ENCODE results near the gene SLC6A7.

Gene SLC6A7

GRCh38 chr5:150186137-150186536, 3.7 kb upstream of the SLC6A7 start:
- Histone ChIP-seq H3K79me1 (replicated peaks; ENCODE audit: low read length, poor library complexity, severe bottlenecking) (no peaks in the 10 kb centered on the region), H3K4ac (ENCODE audit: low read depth in 1 of 2, low read length in 2 of 2) (no peak overlapping the region), H2BK15ac (ENCODE audit: low read depth, poor library complexity, severe bottlenecking) (no peak overlapping the region), H2BK12ac (ENCODE audit: low read length in 2 of 2) (no peak overlapping the region), H3K4me2 (ENCODE audit: low read length, poor library complexity, severe bottlenecking) (no peak overlapping the region), H3K4me1 (ENCODE audit: control insufficient read depth, insufficient read depth, low read depth, low read length) (peaks cover 11% of the 10 kb centered on the region), H3K23ac (ENCODE audit: low read length in 2 of 2) (no peak overlapping the region), H3K4me3 (ENCODE audit: insufficient read depth in 1 of 2, low read depth in 1 of 2, low read length in 2 of 2) (no peak overlapping the region), H3K27me3 (ENCODE audit: control insufficient read depth in 1 of 2, insufficient read depth in 1 of 2, low read length in 2 of 2) (peaks cover 32 to 42% of the 10 kb centered on the region in 2 experiments), H2BK120ac (ENCODE audit: low read depth, low read length) (no peak overlapping the region), H4K8ac (ENCODE audit: low read length) (no peak overlapping the region), H3K18ac (ENCODE audit: low read depth in 1 of 2, low read length in 2 of 2) (no peak overlapping the region), H3K9me3 (ENCODE audit: control insufficient read depth, low read length) (no peaks in the 10 kb centered on the region), H3K36me3 (ENCODE audit: control insufficient read depth in 1 of 2, insufficient read depth in 2 of 2, low read depth in 1 of 2, low read length in 2 of 2) (no peaks in the 10 kb centered on the region), H2AFZ (ENCODE audit: low read depth, low read length) (no peak overlapping the region), H4K91ac (ENCODE audit: low read length) (no peak overlapping the region), H2AK5ac (ENCODE audit: low read length, severe bottlenecking) (no peak overlapping the region), H2BK5ac (ENCODE audit: low read depth, low read length, poor library complexity, severe bottlenecking) (no peak overlapping the region), H3K9ac (ENCODE audit: low read length) (no peak overlapping the region), H3K27ac (ENCODE audit: low read length, poor library complexity, severe bottlenecking) (no peak overlapping the region), H3K14ac (ENCODE audit: low read length in 2 of 2) (no peak overlapping the region)
- 83% methylated on average over 8 of the region's 8 CpGs for WGBS
- DNase-seq = no peak

DNA sequence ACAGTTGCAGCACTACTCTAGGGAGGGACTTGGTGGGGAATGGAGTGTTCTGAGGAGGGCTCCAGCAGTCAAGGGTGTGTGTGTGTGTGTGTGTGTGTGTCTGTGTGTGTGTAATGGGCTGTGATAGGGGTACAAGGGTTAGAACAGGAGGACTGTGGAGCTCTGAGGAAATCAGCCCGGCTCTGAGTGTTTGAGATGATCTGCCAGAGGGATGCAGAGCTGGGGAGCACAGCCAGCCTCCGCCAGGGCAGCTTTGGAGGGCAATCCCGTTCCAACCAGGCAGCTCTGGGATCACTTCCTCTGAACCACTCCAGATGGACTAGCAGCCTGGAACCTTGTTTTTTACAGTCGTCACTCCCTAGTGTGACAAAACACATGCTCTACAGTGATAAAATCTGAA, 3.0 kb upstream of the SLC6A7 start:
- H3K4me1 ChIP-seq (ENCODE audit: control insufficient read depth, insufficient read depth, low read depth, low read length) = peaks cover 11% of the 10 kb centered on the region
- H3K4ac ChIP-seq (ENCODE audit: low read depth in 1 of 2, low read length in 2 of 2) = no peak overlapping the region
- H3K79me1 ChIP-seq (replicated peaks; ENCODE audit: low read length, poor library complexity, severe bottlenecking) = no peaks in the 10 kb centered on the region
- H2BK5ac ChIP-seq (ENCODE audit: low read depth, low read length, poor library complexity, severe bottlenecking) = no peak overlapping the region
- no peak overlapping the region for H2BK15ac ChIP-seq (ENCODE audit: low read depth, poor library complexity, severe bottlenecking)
- H3K36me3 ChIP-seq (ENCODE audit: control insufficient read depth in 1 of 2, insufficient read depth in 2 of 2, low read depth in 1 of 2, low read length in 2 of 2) = no peaks in the 10 kb centered on the region
- no peak overlapping the region for H3K4me3 ChIP-seq (ENCODE audit: insufficient read depth in 1 of 2, low read depth in 1 of 2, low read length in 2 of 2)
- H2BK12ac ChIP-seq (ENCODE audit: low read length in 2 of 2) = no peak overlapping the region
- H3K18ac ChIP-seq (ENCODE audit: low read depth in 1 of 2, low read length in 2 of 2) = no peak overlapping the region
- no peak overlapping the region for H3K23ac ChIP-seq (ENCODE audit: low read length in 2 of 2)
- 63% methylated on average over 3 of the region's 4 CpGs for WGBS
- no peak for DNase-seq
- no peak overlapping the region for H3K4me2 ChIP-seq (ENCODE audit: low read length, poor library complexity, severe bottlenecking)
- no peak overlapping the region for H4K8ac ChIP-seq (ENCODE audit: low read length)
- no peak overlapping the region for H3K14ac ChIP-seq (ENCODE audit: low read length in 2 of 2)
- no peak overlapping the region for H2BK120ac ChIP-seq (ENCODE audit: low read depth, low read length)
- no peak overlapping the region for H2AFZ ChIP-seq (ENCODE audit: low read depth, low read length)
- H2AK5ac ChIP-seq (ENCODE audit: low read length, severe bottlenecking) = no peak overlapping the region
- H3K9me3 ChIP-seq (ENCODE audit: control insufficient read depth, low read length) = no peaks in the 10 kb centered on the region
- H3K27ac ChIP-seq (ENCODE audit: low read length, poor library complexity, severe bottlenecking) = no peak overlapping the region
- no peak overlapping the region for H3K9ac ChIP-seq (ENCODE audit: low read length)
- H3K27me3 ChIP-seq (ENCODE audit: control insufficient read depth in 1 of 2, insufficient read depth in 1 of 2, low read length in 2 of 2) = peaks cover 38 to 47% of the 10 kb centered on the region in 2 experiments
- no peak overlapping the region for H4K91ac ChIP-seq (ENCODE audit: low read length)

- no peaks in the 10 kb centered on the region for H3K79me1 ChIP-seq (replicated peaks; ENCODE audit: low read length, poor library complexity, severe bottlenecking)
- H2BK12ac ChIP-seq (ENCODE audit: low read length in 2 of 2) = no peak overlapping the region
- H2BK5ac ChIP-seq (ENCODE audit: low read depth, low read length, poor library complexity, severe bottlenecking) = no peak overlapping the region
- no peak overlapping the region for H2AFZ ChIP-seq (ENCODE audit: low read depth, low read length)
- no peak overlapping the region for H4K8ac ChIP-seq (ENCODE audit: low read length)
- no peak overlapping the region for H3K4me2 ChIP-seq (ENCODE audit: low read length, poor library complexity, severe bottlenecking)
- DNase-seq = no peak
- H3K9ac ChIP-seq (ENCODE audit: low read length) = no peak overlapping the region
- no peak overlapping the region for H3K18ac ChIP-seq (ENCODE audit: low read depth in 1 of 2, low read length in 2 of 2)
- no peak overlapping the region for H2AK5ac ChIP-seq (ENCODE audit: low read length, severe bottlenecking)
- H3K23ac ChIP-seq (ENCODE audit: low read length in 2 of 2) = no peak overlapping the region
- 78% methylated on average over 3 of the region's 3 CpGs for WGBS
- no peak overlapping the region for H3K14ac ChIP-seq (ENCODE audit: low read length in 2 of 2)
- H2BK15ac ChIP-seq (ENCODE audit: low read depth, poor library complexity, severe bottlenecking) = no peak overlapping the region
- peaks cover 52 to 60% of the 10 kb centered on the region in 2 experiments for H3K27me3 ChIP-seq (ENCODE audit: control insufficient read depth in 1 of 2, insufficient read depth in 1 of 2, low read length in 2 of 2)
- H2BK120ac ChIP-seq (ENCODE audit: low read depth, low read length) = no peak overlapping the region
- no peak overlapping the region for H3K4me3 ChIP-seq (ENCODE audit: insufficient read depth in 1 of 2, low read depth in 1 of 2, low read length in 2 of 2)
- H3K27ac ChIP-seq (ENCODE audit: low read length, poor library complexity, severe bottlenecking) = no peak overlapping the region
- H3K4me1 ChIP-seq (ENCODE audit: control insufficient read depth, insufficient read depth, low read depth, low read length) = peaks cover 11% of the 10 kb centered on the region
- no peak overlapping the region for H3K4ac ChIP-seq (ENCODE audit: low read depth in 1 of 2, low read length in 2 of 2)
- H4K91ac ChIP-seq (ENCODE audit: low read length) = no peak overlapping the region
- H3K9me3 ChIP-seq (ENCODE audit: control insufficient read depth, low read length) = no peaks in the 10 kb centered on the region
- no peaks in the 10 kb centered on the region for H3K36me3 ChIP-seq (ENCODE audit: control insufficient read depth in 1 of 2, insufficient read depth in 2 of 2, low read depth in 1 of 2, low read length in 2 of 2)
Measured at GRCh38 chr5:150188146-150188842, 1.6 kb upstream of the SLC6A7 start.

- Histone ChIP-seq H3K27ac (ENCODE audit: low read length, poor library complexity, severe bottlenecking) (no peak overlapping the region), H3K4me2 (ENCODE audit: low read length, poor library complexity, severe bottlenecking) (no peak overlapping the region), H3K79me1 (replicated peaks; ENCODE audit: low read length, poor library complexity, severe bottlenecking) (no peaks in the 10 kb centered on the region), H3K4ac (ENCODE audit: low read depth in 1 of 2, low read length in 2 of 2) (no peak overlapping the region), H2BK15ac (ENCODE audit: low read depth, poor library complexity, severe bottlenecking) (no peak overlapping the region), H3K9ac (ENCODE audit: low read length) (no peak overlapping the region), H2AFZ (ENCODE audit: low read depth, low read length) (no peak overlapping the region), H2AK5ac (ENCODE audit: low read length, severe bottlenecking) (no peak overlapping the region), H3K14ac (ENCODE audit: low read length in 2 of 2) (no peak overlapping the region), H4K8ac (ENCODE audit: low read length) (no peak overlapping the region), H3K4me3 (ENCODE audit: insufficient read depth in 1 of 2, low read depth in 1 of 2, low read length in 2 of 2) (no peak overlapping the region), H3K9me3 (ENCODE audit: control insufficient read depth, low read length) (no peaks in the 10 kb centered on the region), H3K18ac (ENCODE audit: low read depth in 1 of 2, low read length in 2 of 2) (no peak overlapping the region), H3K23ac (ENCODE audit: low read length in 2 of 2) (no peak overlapping the region), H3K36me3 (ENCODE audit: control insufficient read depth in 1 of 2, insufficient read depth in 2 of 2, low read depth in 1 of 2, low read length in 2 of 2) (no peaks in the 10 kb centered on the region), H2BK120ac (ENCODE audit: low read depth, low read length) (no peak overlapping the region), H3K27me3 (ENCODE audit: control insufficient read depth in 1 of 2, insufficient read depth in 1 of 2, low read length in 2 of 2) (peaks cover 55 to 61% of the 10 kb centered on the region in 2 experiments), H2BK12ac (ENCODE audit: low read length in 2 of 2) (no peak overlapping the region), H3K4me1 (ENCODE audit: control insufficient read depth, insufficient read depth, low read depth, low read length) (peaks cover 11% of the 10 kb centered on the region), H2BK5ac (ENCODE audit: low read depth, low read length, poor library complexity, severe bottlenecking) (no peak overlapping the region), H4K91ac (ENCODE audit: low read length) (no peak overlapping the region)
- no peak for DNase-seq
- WGBS = 63% methylated on average over 3 of the region's 3 CpGs
Measured at GRCh38 chr5:150189326-150189725, 536 bp upstream of the SLC6A7 start.
